GM12891 (cell line): ENCODE measurements around the gene NLGN4Y.

Experiments
- POLR2A ChIP-seq: IDR thresholded peaks from 2 replicates; pipeline ENCODE4 v1.6.1; 2011; ENCODE audit warnings: low read depth, low read length, control low read depth
- POLR2AphosphoS5 ChIP-seq: IDR thresholded peaks from 2 replicates; pipeline ENCODE4 v1.6.1; 2011; ENCODE audit warnings: low read depth, low read length, control low read depth
- SPI1 ChIP-seq: IDR thresholded peaks from 2 replicates; pipeline ENCODE4 v1.6.1; 2011; ENCODE audit warnings: low read depth, low read length, control low read depth

- TF ChIP-seq SPI1 (no peak), POLR2A (no peak), POLR2AphosphoS5 (no peak)
These were observed 1.9 kb upstream of the NLGN4Y start for GRCh38 chrY:14522379-14522950.
